Occipital lobe (tissue), 2 donors: Measurements from ENCODE around the gene VIPR2. TPM values are rescaled to one million over a fixed set of nuclear protein-coding genes. Genes with fewer than 3 reads are reported as not detected.

Source experiments
- DNase-seq: peaks from one replicate; lab custom pipeline; 2025; lab: John Stamatoyannopoulos, UW
- total RNA-seq: library from RNA; depleted of rRNA; stranded (reverse); fragments of >200 nt; gene quantifications from one replicate; pipeline ENCODE4 v1.2.3, GENCODE V29; 2014

Gene VIPR2
- total RNA-seq, 1 donor from 2014 or later, result 0.47 TPM

GRCh38 chr7:159068893-159069448 is 75.7 kb downstream of the VIPR2 start:
- DNase-seq, result no peak

GRCh38 chr7:159068488-159068811 is 76.2 kb downstream of the VIPR2 start:
- DNase-seq, result no peak

GRCh38 chr7:159067576-159068487 is 76.8 kb downstream of the VIPR2 start:
- no peak for DNase-seq

- no peak for DNase-seq
Observed at GRCh38 chr7:159066816-159067575, 77.7 kb downstream of the VIPR2 start.

GRCh38 chr7:159065852-159066480 is 78.7 kb downstream of the VIPR2 start:
- DNase-seq, result no peak

GRCh38 chr7:159064816-159065510 is 79.7 kb downstream of the VIPR2 start:
- DNase-seq, result no peak

- no peak for DNase-seq
Observed at GRCh38 chr7:159064121-159064815, 80.4 kb downstream of the VIPR2 start.

- DNase-seq, result no peak
Observed at GRCh38 chr7:159063046-159063840, 81.4 kb downstream of the VIPR2 start.

GRCh38 chr7:159062569-159062968 is 82.1 kb downstream of the VIPR2 start:
- no peak for DNase-seq

GRCh38 chr7:159061674-159062212 is 82.9 kb downstream of the VIPR2 start:
- no peak for DNase-seq

- no peak for DNase-seq
Observed at GRCh38 chr7:159061209-159061608, 83.5 kb downstream of the VIPR2 start.

- DNase-seq, result no peak
Observed at GRCh38 chr7:159060440-159060839, 84.2 kb downstream of the VIPR2 start.

GRCh38 chr7:159059629-159060028 is 85.0 kb downstream of the VIPR2 start:
- DNase-seq, result no peak

GRCh38 chr7:159057647-159058046 is 87.0 kb downstream of the VIPR2 start:
- DNase-seq, result no peak

GRCh38 chr7:159056737-159057136 is 87.9 kb downstream of the VIPR2 start:
- no peak for DNase-seq

- DNase-seq, result no peak
Observed at GRCh38 chr7:159051916-159052315, 92.8 kb downstream of the VIPR2 start.

GRCh38 chr7:159050704-159051103 is 94.0 kb downstream of the VIPR2 start:
- no peak for DNase-seq

- no peak for DNase-seq
Observed at GRCh38 chr7:159049266-159050025, 95.2 kb downstream of the VIPR2 start.

GRCh38 chr7:159048656-159049055 is 96.0 kb downstream of the VIPR2 start:
- no peak for DNase-seq
